ENCODE data around the gene KRTAP5-5.

DNA sequence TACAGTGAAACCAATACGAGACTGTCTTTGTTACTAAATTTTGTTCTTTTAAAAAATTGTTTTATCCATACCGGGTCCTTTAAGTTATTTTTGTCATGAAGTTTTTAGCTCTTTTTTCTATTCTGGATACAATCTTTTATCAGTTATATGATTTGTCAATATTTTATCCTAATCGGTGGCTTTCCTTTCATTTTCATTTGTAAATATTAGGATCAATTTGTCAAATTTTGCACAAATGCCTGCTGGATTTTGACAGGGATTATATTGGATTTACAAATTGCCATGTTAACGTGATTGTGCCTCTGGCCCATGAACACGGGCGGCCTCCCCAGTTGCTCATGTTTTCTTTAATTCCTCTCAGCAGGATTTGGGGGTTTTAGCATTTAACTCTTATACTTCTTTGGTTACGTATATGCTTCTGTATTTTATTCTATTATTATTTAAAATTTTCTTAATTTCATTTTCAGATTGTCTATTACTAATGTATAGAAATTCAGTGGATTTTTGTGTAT is 46.7 kb downstream of the KRTAP5-5 start:
- TF ChIP-seq, protein P1, sequence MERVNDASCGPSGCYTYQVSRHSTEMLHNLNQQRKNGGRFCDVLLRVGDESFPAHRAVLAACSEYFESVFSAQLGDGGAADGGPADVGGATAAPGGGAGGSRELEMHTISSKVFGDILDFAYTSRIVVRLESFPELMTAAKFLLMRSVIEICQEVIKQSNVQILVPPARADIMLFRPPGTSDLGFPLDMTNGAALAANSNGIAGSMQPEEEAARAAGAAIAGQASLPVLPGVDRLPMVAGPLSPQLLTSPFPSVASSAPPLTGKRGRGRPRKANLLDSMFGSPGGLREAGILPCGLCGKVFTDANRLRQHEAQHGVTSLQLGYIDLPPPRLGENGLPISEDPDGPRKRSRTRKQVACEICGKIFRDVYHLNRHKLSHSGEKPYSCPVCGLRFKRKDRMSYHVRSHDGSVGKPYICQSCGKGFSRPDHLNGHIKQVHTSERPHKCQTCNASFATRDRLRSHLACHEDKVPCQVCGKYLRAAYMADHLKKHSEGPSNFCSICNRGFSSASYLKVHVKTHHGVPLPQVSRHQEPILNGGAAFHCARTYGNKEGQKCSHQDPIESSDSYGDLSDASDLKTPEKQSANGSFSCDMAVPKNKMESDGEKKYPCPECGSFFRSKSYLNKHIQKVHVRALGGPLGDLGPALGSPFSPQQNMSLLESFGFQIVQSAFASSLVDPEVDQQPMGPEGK (CRISPR knock-in tag; IDR thresholded peaks at IDR 0.05; ENCODE audit: borderline replicate concordance): no peak
- TF ChIP-seq OSR1 (CRISPR knock-in tag; IDR thresholded peaks at IDR 0.05): no peak
- TF ChIP-seq, protein P2, sequence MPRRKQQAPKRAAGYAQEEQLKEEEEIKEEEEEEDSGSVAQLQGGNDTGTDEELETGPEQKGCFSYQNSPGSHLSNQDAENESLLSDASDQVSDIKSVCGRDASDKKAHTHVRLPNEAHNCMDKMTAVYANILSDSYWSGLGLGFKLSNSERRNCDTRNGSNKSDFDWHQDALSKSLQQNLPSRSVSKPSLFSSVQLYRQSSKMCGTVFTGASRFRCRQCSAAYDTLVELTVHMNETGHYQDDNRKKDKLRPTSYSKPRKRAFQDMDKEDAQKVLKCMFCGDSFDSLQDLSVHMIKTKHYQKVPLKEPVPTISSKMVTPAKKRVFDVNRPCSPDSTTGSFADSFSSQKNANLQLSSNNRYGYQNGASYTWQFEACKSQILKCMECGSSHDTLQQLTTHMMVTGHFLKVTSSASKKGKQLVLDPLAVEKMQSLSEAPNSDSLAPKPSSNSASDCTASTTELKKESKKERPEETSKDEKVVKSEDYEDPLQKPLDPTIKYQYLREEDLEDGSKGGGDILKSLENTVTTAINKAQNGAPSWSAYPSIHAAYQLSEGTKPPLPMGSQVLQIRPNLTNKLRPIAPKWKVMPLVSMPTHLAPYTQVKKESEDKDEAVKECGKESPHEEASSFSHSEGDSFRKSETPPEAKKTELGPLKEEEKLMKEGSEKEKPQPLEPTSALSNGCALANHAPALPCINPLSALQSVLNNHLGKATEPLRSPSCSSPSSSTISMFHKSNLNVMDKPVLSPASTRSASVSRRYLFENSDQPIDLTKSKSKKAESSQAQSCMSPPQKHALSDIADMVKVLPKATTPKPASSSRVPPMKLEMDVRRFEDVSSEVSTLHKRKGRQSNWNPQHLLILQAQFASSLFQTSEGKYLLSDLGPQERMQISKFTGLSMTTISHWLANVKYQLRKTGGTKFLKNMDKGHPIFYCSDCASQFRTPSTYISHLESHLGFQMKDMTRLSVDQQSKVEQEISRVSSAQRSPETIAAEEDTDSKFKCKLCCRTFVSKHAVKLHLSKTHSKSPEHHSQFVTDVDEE (CRISPR knock-in tag; IDR thresholded peaks at IDR 0.05): no peak

Data from SK-N-SH treated with all-trans-retinoic acid at 6 μM for 48 hours (cell line).